Epithelial cell of esophagus (primary cell): ENCODE results near the gene RTN4RL1.

ENCODE experiments used
- DNase-seq: peaks from one replicate; pipeline ENCODE4 v3.0.0; 2010; ENCODE audit warnings: low read depth
- H3K4me3 ChIP-seq: 2 replicates; pipeline ENCODE4 v1.5.1; 2011; ENCODE audit warnings: mild to moderate bottlenecking, low read length, control low read depth
- TF ChIP-seq, protein P1 (sequence below): IDR thresholded peaks from 2 replicates; pipeline ENCODE4 v1.5.1; 2011; ENCODE audit warnings: low read depth, mild to moderate bottlenecking, low read length, control low read depth, inconsistent platforms; ENCODE audit not compliant: insufficient read depth; ENCODE audit errors: missing control alignments

RTN4RL1 gene

DNA sequence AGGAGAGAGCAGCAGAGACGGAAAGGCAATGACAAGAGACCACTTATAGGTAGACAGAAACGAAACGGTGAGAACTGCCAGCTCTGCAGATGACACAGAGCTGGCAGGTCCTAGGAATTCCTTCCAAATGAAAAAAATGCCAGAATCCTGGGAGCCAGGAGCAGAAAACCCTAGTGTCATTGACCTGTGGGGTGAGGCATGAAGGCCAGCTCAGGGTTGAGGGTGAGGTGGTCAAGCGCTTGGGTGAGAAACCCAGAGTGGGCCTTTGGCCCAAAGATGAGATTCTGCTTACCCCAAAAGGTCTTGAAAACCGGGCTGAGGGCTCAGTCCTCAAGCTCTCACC lies 39.0 kb upstream of the RTN4RL1 start:
- TF ChIP-seq, protein P1, sequence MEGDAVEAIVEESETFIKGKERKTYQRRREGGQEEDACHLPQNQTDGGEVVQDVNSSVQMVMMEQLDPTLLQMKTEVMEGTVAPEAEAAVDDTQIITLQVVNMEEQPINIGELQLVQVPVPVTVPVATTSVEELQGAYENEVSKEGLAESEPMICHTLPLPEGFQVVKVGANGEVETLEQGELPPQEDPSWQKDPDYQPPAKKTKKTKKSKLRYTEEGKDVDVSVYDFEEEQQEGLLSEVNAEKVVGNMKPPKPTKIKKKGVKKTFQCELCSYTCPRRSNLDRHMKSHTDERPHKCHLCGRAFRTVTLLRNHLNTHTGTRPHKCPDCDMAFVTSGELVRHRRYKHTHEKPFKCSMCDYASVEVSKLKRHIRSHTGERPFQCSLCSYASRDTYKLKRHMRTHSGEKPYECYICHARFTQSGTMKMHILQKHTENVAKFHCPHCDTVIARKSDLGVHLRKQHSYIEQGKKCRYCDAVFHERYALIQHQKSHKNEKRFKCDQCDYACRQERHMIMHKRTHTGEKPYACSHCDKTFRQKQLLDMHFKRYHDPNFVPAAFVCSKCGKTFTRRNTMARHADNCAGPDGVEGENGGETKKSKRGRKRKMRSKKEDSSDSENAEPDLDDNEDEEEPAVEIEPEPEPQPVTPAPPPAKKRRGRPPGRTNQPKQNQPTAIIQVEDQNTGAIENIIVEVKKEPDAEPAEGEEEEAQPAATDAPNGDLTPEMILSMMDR = no peak
- no peak for DNase-seq
- H3K4me3 ChIP-seq = no peak overlapping the region

DNA sequence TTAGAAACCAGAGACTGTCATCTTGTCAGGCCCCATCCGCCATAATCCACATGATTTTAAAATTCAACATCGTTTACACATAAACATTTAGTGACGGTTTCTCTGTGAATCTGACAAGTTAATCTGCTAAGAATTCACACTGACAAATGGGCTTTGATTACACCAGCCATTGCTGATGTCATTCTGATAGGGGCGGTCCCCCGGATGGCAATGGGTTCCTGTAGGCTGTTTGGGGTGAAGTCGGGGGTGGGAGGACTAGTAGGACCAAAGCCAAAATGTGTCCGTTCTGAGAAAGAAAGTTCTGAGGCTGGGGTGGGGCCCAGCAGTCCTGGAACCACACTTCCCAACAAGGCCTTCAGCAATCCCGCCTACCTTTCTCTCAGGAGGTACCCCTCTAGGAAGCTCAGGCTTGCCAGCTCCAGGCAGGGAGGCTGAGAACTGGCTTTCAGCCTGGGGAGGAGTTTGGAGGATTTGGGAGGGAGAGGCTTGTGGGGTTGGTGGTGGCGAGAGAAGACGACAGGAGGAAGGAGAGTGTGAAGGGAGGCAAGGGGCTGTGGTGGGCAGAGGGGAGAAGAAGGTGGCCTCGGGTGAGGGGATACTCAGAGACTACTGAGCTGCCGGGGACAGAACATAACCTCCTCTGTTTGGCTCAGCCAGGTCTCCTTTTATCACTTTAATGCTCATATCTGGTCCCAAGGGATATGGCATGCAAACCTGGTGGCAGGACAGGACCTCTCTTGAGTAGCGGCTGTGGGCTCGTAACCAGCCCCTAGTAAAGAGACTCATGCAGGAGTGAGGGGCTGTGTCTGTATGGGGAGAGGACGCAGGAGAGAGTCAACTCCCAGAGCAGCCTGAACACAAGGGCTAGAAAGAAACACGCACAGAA lies 38.4 kb upstream of the RTN4RL1 start:
- no peak for DNase-seq
- H3K4me3 ChIP-seq = no peak overlapping the region
- TF ChIP-seq, protein P1 = no peak

DNA sequence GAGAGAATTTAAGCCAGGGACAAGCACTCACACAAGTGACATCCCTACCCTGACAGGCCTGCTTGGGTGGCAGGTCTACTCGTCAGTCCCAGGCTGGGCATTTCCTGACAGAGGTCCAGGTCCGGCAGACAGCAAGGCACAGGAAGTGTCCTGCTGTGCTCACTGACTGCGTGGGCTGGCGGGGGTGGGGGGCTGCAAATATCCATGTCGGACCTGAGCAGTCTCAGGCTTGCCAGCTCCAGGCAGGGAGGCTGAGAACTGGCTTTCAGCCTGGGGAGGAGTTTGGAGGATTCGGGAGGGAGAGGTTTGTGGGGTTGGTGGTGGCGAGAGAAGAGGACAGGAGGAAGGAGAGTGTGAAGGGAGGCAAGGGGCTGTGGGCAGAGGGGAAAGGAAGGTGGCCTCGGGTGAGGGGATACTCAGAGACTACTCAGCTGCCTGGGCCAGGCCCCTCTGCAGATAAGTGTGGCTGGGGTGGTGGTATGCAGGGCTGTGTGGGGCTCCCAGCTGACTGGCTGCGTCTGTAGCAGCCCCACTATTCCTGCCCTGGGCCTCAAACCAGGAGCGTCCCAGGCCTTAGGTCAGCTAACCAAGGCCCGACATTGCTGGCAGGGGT lies 37.5 kb upstream of the RTN4RL1 start:
- TF ChIP-seq, protein P1 = no peak
- no peak for DNase-seq
- H3K4me3 ChIP-seq = no peak overlapping the region

DNA sequence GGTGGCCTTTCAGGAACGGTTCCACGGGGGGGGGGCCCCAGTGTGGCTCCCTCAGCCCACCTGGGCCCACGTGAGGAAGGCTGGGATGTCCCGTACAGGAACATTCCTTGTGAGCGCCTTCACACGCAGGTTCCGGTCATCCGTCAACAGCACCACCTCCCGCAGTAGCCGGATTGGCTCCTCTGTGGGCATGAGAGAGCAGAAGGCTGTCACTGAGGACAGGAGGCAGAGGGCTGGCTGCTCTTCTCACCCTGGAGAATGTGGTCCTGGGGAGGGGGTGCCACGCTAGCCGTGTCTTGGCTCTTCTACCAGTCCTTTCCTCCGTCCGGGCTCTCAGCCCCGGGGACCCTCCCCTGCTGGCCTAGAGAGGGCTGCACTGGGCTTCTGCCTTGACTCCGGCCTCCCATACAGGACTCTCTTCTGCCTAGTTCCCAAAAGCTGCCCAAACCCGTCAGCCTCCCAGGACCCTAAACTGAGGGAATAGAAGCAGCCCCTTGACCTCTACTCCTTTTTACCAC lies 36.4 kb upstream of the RTN4RL1 start:
- H3K4me3 ChIP-seq = no peak overlapping the region
- TF ChIP-seq, protein P1 = no peak
- DNase-seq = no peak

DNA sequence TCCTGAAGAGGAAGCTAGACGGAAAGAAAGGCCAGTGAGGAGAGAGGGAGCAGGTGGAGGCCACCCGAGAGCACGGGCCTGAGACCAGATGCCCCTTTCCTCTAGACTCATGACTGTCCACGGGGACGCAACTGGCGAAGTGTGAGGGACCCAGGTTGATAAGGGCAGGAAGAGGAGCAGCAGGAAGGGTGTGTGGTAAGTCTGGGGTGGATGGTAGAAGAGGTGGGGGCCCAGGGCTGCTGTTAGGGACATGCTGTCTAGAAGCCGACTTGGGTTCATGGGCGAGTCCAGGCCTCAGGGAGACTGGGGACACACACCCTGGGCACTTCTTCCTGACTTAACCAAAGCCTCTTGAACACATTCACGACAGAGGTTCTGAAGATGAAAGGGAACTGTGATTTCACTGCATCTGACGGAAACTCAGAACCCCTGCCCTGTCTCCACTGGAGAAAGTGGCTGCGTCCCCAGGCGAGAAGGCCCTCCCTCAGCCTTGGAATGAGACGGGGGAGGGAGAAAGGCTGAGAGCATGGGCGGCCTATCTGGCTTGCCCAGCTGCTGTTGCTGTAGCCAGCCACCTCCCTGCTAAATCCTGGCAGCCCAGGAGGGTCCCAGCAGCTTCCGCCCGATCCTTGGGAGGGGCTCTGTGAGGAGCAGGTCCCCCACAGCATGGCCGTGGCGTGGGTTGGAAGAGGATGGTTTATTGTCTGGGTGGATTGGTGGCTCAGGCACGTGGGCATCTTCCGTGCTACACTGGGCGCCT lies 35.7 kb upstream of the RTN4RL1 start:
- TF ChIP-seq, protein P1 = no peak
- no peak overlapping the region for H3K4me3 ChIP-seq
- no peak for DNase-seq

DNA sequence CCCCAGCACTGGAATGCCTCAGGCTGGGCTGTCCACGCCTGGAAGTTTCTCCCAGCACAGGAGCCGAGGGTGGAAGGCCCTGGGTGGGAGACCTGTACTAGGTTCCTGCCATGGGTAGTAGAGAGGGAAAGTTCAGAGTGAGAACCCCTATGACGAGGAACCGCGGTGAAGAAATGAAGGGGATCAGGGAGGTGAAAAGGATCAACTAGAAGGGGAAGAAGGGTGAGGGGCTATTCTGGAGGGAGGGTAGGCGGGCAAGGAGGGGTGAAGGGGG lies 35.2 kb upstream of the RTN4RL1 start:
- no peak for DNase-seq
- TF ChIP-seq, protein P1 = no peak
- no peak overlapping the region for H3K4me3 ChIP-seq
